ENCODE measurements around the gene FBLN5.

DNA sequence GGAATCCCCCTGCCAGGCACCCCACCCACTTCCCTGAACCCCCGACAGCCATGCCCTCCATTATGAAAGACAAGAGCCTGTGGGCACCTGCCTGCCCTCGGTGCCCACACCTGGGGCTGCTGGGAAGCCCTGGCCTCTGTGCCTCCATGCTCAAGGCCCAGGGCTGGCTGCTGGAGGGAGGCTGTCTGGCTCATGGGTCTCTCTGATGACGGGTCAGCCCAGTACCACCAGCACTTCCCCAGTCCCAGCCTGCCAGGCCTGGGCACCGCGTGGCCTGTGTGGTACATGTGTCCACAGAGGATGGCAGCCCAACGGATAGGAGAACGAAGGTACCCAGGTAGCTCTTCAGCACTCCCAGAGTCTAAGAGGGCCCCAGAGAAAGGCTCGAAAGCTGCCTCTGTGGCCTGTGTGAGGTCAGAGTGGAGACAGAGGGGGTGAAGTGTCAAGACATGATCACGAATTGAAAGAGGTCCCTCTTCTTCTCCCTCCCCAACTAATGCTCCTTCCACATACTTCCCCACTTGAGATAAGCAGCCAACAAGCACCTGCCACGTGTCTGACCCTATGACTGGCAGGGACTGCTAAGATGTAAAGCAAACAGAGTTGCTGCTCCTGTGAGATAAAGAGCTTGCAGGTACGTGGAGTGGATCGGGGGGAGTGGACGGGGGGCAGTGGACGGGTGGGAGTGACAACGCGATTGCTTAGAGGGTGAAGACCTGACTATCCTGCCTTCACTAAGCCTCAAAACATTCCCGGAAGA is 21.2 kb downstream of the FBLN5 start:
- TF ChIP-seq, protein P1, sequence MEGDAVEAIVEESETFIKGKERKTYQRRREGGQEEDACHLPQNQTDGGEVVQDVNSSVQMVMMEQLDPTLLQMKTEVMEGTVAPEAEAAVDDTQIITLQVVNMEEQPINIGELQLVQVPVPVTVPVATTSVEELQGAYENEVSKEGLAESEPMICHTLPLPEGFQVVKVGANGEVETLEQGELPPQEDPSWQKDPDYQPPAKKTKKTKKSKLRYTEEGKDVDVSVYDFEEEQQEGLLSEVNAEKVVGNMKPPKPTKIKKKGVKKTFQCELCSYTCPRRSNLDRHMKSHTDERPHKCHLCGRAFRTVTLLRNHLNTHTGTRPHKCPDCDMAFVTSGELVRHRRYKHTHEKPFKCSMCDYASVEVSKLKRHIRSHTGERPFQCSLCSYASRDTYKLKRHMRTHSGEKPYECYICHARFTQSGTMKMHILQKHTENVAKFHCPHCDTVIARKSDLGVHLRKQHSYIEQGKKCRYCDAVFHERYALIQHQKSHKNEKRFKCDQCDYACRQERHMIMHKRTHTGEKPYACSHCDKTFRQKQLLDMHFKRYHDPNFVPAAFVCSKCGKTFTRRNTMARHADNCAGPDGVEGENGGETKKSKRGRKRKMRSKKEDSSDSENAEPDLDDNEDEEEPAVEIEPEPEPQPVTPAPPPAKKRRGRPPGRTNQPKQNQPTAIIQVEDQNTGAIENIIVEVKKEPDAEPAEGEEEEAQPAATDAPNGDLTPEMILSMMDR (IDR thresholded peaks at IDR 0.05): no peak
- TF ChIP-seq POLR2AphosphoS5 (IDR thresholded peaks at IDR 0.05; ENCODE audit: insufficient read depth in 1 of 2, low read depth in 1 of 2): no peak

Measured in vagina (tissue), 2 donors.